ENCODE data around the gene MT1B.
"Not testable (repeated sequence)": the region's sequence is repeated elsewhere in the genome, so short reads cannot be mapped to it uniquely, and the experiment has no call there.

Gene MT1B

GRCh38 chr16:56657555-56658326 is 6.1 kb downstream of the MT1B start, which contains the start of gene MT1F:
TSS of gene MT1F (plus strand) at chr16:56657959. CDS start at chr16:56658059, 100 bp downstream.
- TF ChIP-seq CTCF (IDR thresholded peaks at IDR 0.05; ENCODE audit: low read depth, low read length, missing control alignments), result no peak
- peak within 1 kb of the TSS; percentile 56 for H3K4me3 ChIP-seq (ENCODE audit: low read depth, low read length)
- DNase-seq (ENCODE audit: low read depth), result no peak

GRCh38 chr16:56658327-56658875 is 6.7 kb downstream of the MT1B start:
- no peak overlapping the region for H3K4me3 ChIP-seq (ENCODE audit: low read depth, low read length)
- DNase-seq (ENCODE audit: low read depth), result no peak
- no peak for TF ChIP-seq CTCF (IDR thresholded peaks at IDR 0.05; ENCODE audit: low read depth, low read length, missing control alignments)

DNA sequence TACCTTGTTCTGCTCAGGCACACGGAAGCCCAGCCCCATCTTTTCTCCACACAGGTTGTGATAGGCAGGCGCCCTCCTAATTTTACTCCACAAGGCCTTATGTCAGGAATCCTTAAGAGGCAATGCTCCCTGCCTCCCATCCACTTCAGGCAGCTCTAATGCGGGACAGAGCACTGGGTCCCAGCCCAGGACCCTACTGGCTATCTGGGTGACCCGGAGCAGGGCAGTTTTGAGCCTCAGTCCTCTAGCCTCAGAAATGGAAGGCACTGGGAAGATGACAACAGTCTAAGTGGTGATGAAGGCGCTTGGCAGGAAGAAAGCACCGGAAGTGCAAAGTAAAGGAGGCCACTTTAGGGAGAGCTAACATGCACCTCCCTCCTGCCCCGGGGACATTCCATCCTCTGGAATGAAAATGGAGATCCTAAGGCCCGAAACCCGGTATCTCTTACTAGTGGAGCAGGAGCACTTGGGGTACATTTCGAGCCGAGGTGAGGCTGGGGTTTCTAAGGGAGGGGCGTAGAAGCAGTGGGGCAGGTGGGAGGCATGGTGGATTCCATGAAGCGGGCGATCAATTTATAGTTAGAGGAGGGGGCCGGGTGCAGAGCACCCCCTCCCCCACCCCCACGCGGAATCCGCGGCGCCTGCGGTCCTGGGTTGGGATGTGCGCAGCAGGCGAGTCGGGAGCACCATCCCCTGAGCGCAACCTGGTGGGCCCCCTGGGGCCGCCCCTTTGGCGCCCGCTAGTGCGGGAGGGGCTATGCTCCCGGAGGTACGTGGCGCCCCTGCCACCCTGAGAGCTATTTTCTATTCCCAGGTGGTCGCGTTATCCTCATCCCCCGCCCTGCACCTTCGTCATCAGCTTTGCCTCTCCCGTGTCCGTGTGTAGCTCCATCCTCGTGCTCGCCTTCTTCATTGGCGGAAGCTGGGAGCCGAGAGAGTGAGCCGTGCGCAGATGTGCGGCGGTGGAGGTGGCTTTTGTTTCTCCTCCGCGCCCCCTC is 11.0 kb downstream of the MT1B start:
- no peak overlapping the region for H3K4me3 ChIP-seq (ENCODE audit: low read depth, low read length)
- DNase-seq (ENCODE audit: low read depth), result no peak
- TF ChIP-seq CTCF (IDR thresholded peaks at IDR 0.05; ENCODE audit: low read depth, low read length, missing control alignments), result no peak

GRCh38 chr16:56664506-56664905 is 12.8 kb downstream of the MT1B start:
- DNase-seq (ENCODE audit: low read depth), result no peak
- H3K4me3 ChIP-seq (ENCODE audit: low read depth, low read length), result no peak overlapping the region
- TF ChIP-seq CTCF (IDR thresholded peaks at IDR 0.05; ENCODE audit: low read depth, low read length, missing control alignments), result no peak

DNA sequence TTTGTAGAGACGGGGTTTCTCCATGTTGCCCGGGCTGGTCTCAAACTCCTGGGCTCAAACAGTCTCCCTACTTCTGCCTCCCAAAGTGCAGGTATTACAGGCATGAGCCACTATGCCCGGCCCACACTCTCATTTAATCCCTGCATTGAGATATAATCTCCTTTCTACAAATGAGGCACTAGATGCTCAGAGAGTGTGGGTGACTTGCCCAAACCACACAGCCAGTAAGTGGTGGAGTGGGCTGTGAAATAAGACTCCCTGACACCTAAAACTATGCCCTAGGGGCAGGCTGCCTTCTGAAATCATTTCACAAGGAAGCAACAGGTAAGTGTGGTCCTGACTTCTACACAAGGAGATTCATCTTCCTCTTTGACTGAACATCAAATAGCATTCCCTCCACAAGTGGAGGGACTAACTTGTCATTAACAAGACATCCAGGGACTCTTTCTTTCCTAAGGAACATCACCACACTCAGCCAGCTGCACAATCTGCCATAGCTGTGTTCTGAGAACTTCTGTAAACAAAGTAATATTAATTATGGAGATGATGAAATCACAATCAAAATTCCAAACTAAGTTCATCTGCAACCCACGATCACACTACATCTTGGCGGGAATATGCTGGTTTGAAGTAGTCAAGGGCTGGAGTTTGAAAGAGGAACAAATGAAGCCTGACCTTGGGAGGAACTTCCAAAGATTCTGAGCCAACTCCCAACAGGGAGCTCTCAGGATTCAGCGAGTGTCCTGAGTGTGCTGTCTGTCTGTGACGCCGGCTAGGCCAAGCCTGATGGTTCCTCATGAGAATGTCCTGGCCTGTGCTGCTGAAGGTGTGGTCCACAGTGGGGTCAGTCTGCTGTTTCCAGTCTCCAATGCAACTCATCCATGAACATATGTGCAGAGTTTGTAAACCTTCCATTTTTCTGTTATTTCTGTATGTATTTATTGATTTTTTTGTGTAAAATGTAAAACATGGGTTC is 13.9 kb downstream of the MT1B start:
- H3K4me3 ChIP-seq (ENCODE audit: low read depth, low read length); DNase-seq (ENCODE audit: low read depth): not testable (repeated sequence)

GRCh38 chr16:56667581-56668571 is 16.2 kb downstream of the MT1B start, which contains the start of gene MT1G:
TSS of gene MT1G (minus strand) at chr16:56668065. CDS start at chr16:56667993, 72 bp downstream.
- TF ChIP-seq CTCF (IDR thresholded peaks at IDR 0.05; ENCODE audit: low read depth, low read length, missing control alignments), result no peak
- H3K4me3 ChIP-seq (ENCODE audit: low read depth, low read length), result no peak within 1 kb of the TSS
- DNase-seq (ENCODE audit: low read depth), result no peak

All from GM12864 (cell line).